Measurements from ENCODE around the gene RNGTT. TPM values are rescaled to one million over a fixed set of nuclear protein-coding genes. Genes with fewer than 3 reads are reported as not detected.

RNGTT gene
- total RNA-seq, 1 donor from 2014 or later = 24.2 TPM

GRCh38 chr6:88585276-88585692, 378.1 kb downstream of the RNGTT start:
- Mint-ChIP-seq H3K27me3 (ENCODE audit: low read depth) (peaks cover 3% of the 10 kb centered on the region), H3K4me3 (ENCODE audit: low read depth) (no peak overlapping the region), H3K4me1 (ENCODE audit: low read depth) (no peaks in the 10 kb centered on the region), H3K27ac (no peak overlapping the region), H3K9me3 (peaks cover 6% of the 10 kb centered on the region), H3K36me3 (ENCODE audit: low read depth) (no peaks in the 10 kb centered on the region)
- intact Hi-C loops (cut with micrococcal nuclease) = no loop called here
- DNase-seq (ENCODE audit: low spot score) = no peak

- Mint-ChIP-seq H3K4me3 (ENCODE audit: low read depth) (no peak overlapping the region), H3K36me3 (ENCODE audit: low read depth) (no peaks in the 10 kb centered on the region), H3K4me1 (ENCODE audit: low read depth) (no peaks in the 10 kb centered on the region), H3K27me3 (ENCODE audit: low read depth) (peaks cover 3% of the 10 kb centered on the region), H3K27ac (no peak overlapping the region), H3K9me3 (peaks cover 6% of the 10 kb centered on the region)
- intact Hi-C loops (cut with micrococcal nuclease) = no loop called here
- DNase-seq (ENCODE audit: low spot score) = no peak
These were observed 378.7 kb downstream of the RNGTT start for GRCh38 chr6:88584581-88585275.

- Mint-ChIP-seq H3K27me3 (ENCODE audit: low read depth) (peaks cover 3% of the 10 kb centered on the region), H3K9me3 (no peaks in the 10 kb centered on the region)
- intact Hi-C loops (cut with micrococcal nuclease) = no loop called here
These were observed 386.0 kb downstream of the RNGTT start for GRCh38 chr6:88577461-88577860.

GRCh38 chr6:88575536-88575935, 387.9 kb downstream of the RNGTT start:
- H3K27ac Mint-ChIP-seq = no peak overlapping the region
- intact Hi-C loops (cut with micrococcal nuclease) = no loop called here
- no peak for DNase-seq (ENCODE audit: low spot score)
- H3K4me1 Mint-ChIP-seq (ENCODE audit: low read depth) = no peaks in the 10 kb centered on the region
- H3K9me3 Mint-ChIP-seq = no peaks in the 10 kb centered on the region
- H3K27me3 Mint-ChIP-seq (ENCODE audit: low read depth) = peaks cover 2% of the 10 kb centered on the region
- H3K4me3 Mint-ChIP-seq (ENCODE audit: low read depth) = no peak overlapping the region
- no peaks in the 10 kb centered on the region for H3K36me3 Mint-ChIP-seq (ENCODE audit: low read depth)

More at GRCh38 chr6:88577461-88577860, 386.0 kb downstream of the RNGTT start:
- Mint-ChIP-seq H3K27ac (no peak overlapping the region), H3K4me3 (ENCODE audit: low read depth) (no peak overlapping the region), H3K4me1 (ENCODE audit: low read depth) (no peaks in the 10 kb centered on the region), H3K36me3 (ENCODE audit: low read depth) (no peaks in the 10 kb centered on the region)
- no peak for DNase-seq (ENCODE audit: low spot score)

GRCh38 chr6:88574651-88575050, 388.8 kb downstream of the RNGTT start:
- Mint-ChIP-seq H3K36me3 (ENCODE audit: low read depth) (no peaks in the 10 kb centered on the region), H3K27me3 (ENCODE audit: low read depth) (no peaks in the 10 kb centered on the region), H3K27ac (no peak overlapping the region), H3K4me3 (ENCODE audit: low read depth) (no peak overlapping the region), H3K4me1 (ENCODE audit: low read depth) (no peaks in the 10 kb centered on the region), H3K9me3 (no peaks in the 10 kb centered on the region)
- intact Hi-C loops (cut with micrococcal nuclease) = no loop called here
- no peak for DNase-seq (ENCODE audit: low spot score)

GRCh38 chr6:88574031-88574430, 389.4 kb downstream of the RNGTT start:
- intact Hi-C loops (cut with micrococcal nuclease) = no loop called here
- H3K9me3 Mint-ChIP-seq = peaks cover 2% of the 10 kb centered on the region
- H3K36me3 Mint-ChIP-seq (ENCODE audit: low read depth) = no peaks in the 10 kb centered on the region
- no peak overlapping the region for H3K27ac Mint-ChIP-seq
- no peak for DNase-seq (ENCODE audit: low spot score)
- no peak overlapping the region for H3K4me3 Mint-ChIP-seq (ENCODE audit: low read depth)
- no peaks in the 10 kb centered on the region for H3K4me1 Mint-ChIP-seq (ENCODE audit: low read depth)
- H3K27me3 Mint-ChIP-seq (ENCODE audit: low read depth) = no peaks in the 10 kb centered on the region

GRCh38 chr6:88573561-88573960, 389.9 kb downstream of the RNGTT start:
- H3K27ac Mint-ChIP-seq = no peak overlapping the region
- no peaks in the 10 kb centered on the region for H3K36me3 Mint-ChIP-seq (ENCODE audit: low read depth)
- intact Hi-C loops (cut with micrococcal nuclease) = no loop called here
- H3K9me3 Mint-ChIP-seq = peaks cover 4% of the 10 kb centered on the region
- no peak overlapping the region for H3K4me3 Mint-ChIP-seq (ENCODE audit: low read depth)
- no peaks in the 10 kb centered on the region for H3K27me3 Mint-ChIP-seq (ENCODE audit: low read depth)
- DNase-seq (ENCODE audit: low spot score) = no peak
- H3K4me1 Mint-ChIP-seq (ENCODE audit: low read depth) = no peaks in the 10 kb centered on the region

GRCh38 chr6:88572449-88573139, 390.8 kb downstream of the RNGTT start:
- Mint-ChIP-seq H3K36me3 (ENCODE audit: low read depth) (no peaks in the 10 kb centered on the region), H3K4me1 (ENCODE audit: low read depth) (no peaks in the 10 kb centered on the region), H3K27me3 (ENCODE audit: low read depth) (no peaks in the 10 kb centered on the region), H3K4me3 (ENCODE audit: low read depth) (no peak overlapping the region), H3K9me3 (peaks cover 4% of the 10 kb centered on the region), H3K27ac (no peak overlapping the region)
- intact Hi-C loops (cut with micrococcal nuclease) = no loop called here
- DNase-seq (ENCODE audit: low spot score) = no peak

- Mint-ChIP-seq H3K4me1 (ENCODE audit: low read depth) (no peaks in the 10 kb centered on the region), H3K4me3 (ENCODE audit: low read depth) (no peak overlapping the region), H3K27me3 (ENCODE audit: low read depth) (no peaks in the 10 kb centered on the region)
These were observed 393.5 kb downstream of the RNGTT start for GRCh38 chr6:88569959-88570358.

GRCh38 chr6:88567696-88568095, 395.7 kb downstream of the RNGTT start:
- no peaks in the 10 kb centered on the region for H3K4me1 Mint-ChIP-seq (ENCODE audit: low read depth)
- H3K27ac Mint-ChIP-seq = no peak overlapping the region

More at GRCh38 chr6:88569959-88570358, 393.5 kb downstream of the RNGTT start:
- Mint-ChIP-seq H3K9me3 (peaks cover 4% of the 10 kb centered on the region), H3K27ac (no peak overlapping the region), H3K36me3 (ENCODE audit: low read depth) (no peaks in the 10 kb centered on the region)
- DNase-seq (ENCODE audit: low spot score) = no peak
- intact Hi-C loops (cut with micrococcal nuclease) = no loop called here

GRCh38 chr6:88566746-88567534, 396.5 kb downstream of the RNGTT start:
- DNase-seq (ENCODE audit: low spot score) = no peak
- Mint-ChIP-seq H3K4me1 (ENCODE audit: low read depth) (no peaks in the 10 kb centered on the region), H3K4me3 (ENCODE audit: low read depth) (no peak overlapping the region), H3K9me3 (peaks cover 4% of the 10 kb centered on the region), H3K27me3 (ENCODE audit: low read depth) (no peaks in the 10 kb centered on the region), H3K27ac (no peak overlapping the region), H3K36me3 (ENCODE audit: low read depth) (no peaks in the 10 kb centered on the region)
- intact Hi-C loops (cut with micrococcal nuclease) = no loop called here

More at GRCh38 chr6:88567696-88568095, 395.7 kb downstream of the RNGTT start:
- DNase-seq (ENCODE audit: low spot score) = no peak
- H3K9me3 Mint-ChIP-seq = peaks cover 4% of the 10 kb centered on the region
- no peaks in the 10 kb centered on the region for H3K36me3 Mint-ChIP-seq (ENCODE audit: low read depth)
- H3K4me3 Mint-ChIP-seq (ENCODE audit: low read depth) = no peak overlapping the region
- intact Hi-C loops (cut with micrococcal nuclease) = no loop called here
- H3K27me3 Mint-ChIP-seq (ENCODE audit: low read depth) = no peaks in the 10 kb centered on the region

GRCh38 chr6:88565836-88566235, 397.6 kb downstream of the RNGTT start:
- intact Hi-C loops (cut with micrococcal nuclease) = no loop called here
- Mint-ChIP-seq H3K27me3 (ENCODE audit: low read depth) (no peaks in the 10 kb centered on the region), H3K4me3 (ENCODE audit: low read depth) (no peak overlapping the region), H3K27ac (no peak overlapping the region), H3K36me3 (ENCODE audit: low read depth) (no peaks in the 10 kb centered on the region), H3K9me3 (peaks cover 4% of the 10 kb centered on the region), H3K4me1 (ENCODE audit: low read depth) (no peaks in the 10 kb centered on the region)
- no peak for DNase-seq (ENCODE audit: low spot score)

GRCh38 chr6:88565409-88565811, 398.0 kb downstream of the RNGTT start:
- intact Hi-C loops (cut with micrococcal nuclease) = no loop called here
- H3K36me3 Mint-ChIP-seq (ENCODE audit: low read depth) = no peaks in the 10 kb centered on the region

More at GRCh38 chr6:88565409-88565811, 398.0 kb downstream of the RNGTT start:
- Mint-ChIP-seq H3K27ac (no peak overlapping the region), H3K27me3 (ENCODE audit: low read depth) (no peaks in the 10 kb centered on the region), H3K9me3 (peaks cover 4% of the 10 kb centered on the region), H3K4me3 (ENCODE audit: low read depth) (no peak overlapping the region), H3K4me1 (ENCODE audit: low read depth) (no peaks in the 10 kb centered on the region)
- DNase-seq (ENCODE audit: low spot score) = no peak
